Measurements from ENCODE around the gene REEP6. TPM values are rescaled to one million over a fixed set of nuclear protein-coding genes. Genes with fewer than 3 reads are reported as not detected.
"Not testable (repeated sequence)": the region's sequence is repeated elsewhere in the genome, so short reads cannot be mapped to it uniquely, and the experiment has no call there.

The REEP6 gene
- total RNA-seq, 1 experiment from 2014 or later = 5.2 TPM

DNA sequence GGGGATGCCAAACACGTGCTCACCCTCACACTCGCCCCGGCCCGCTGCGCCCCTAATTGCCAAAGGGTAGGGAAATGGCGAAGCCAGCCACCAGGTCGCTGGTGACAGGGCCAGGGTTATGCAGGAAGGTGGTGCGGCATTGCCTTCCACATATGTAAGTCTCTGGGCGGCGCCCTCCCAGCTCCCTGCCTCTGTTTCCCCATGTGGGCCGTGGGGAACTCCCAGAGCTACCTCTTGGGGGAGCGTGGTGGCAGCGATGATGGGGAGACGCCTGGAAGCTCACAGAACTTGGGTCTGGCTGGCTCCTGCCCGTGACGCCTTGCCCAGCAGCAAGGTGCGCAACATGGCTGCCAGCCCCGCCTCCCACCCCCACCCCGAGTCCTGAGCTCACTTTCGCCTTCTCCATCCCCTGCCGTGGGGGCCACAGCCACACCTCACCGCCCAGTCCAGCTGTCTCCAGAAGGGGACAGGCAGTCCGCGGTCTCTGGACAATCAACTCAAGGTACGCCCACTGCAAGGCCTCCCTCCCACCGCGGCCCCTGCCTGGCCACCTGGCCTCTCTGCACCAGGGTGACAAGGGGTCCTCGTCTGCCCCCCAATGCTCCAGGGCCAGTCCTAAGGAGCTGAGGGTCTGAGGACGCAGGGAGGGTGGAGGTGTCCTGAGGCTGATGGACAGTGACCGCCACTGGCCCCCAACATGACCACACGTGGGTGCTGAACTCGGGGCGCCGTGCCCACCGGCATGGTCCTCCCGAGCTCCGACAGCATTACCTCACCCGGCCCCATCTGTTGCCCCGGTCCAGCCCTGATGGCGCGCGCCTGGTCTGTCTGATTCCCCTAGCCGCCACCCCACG, 18.5 kb upstream of the REEP6 start:
- DNase-seq (ENCODE audit: low read depth) = no peak

DNA sequence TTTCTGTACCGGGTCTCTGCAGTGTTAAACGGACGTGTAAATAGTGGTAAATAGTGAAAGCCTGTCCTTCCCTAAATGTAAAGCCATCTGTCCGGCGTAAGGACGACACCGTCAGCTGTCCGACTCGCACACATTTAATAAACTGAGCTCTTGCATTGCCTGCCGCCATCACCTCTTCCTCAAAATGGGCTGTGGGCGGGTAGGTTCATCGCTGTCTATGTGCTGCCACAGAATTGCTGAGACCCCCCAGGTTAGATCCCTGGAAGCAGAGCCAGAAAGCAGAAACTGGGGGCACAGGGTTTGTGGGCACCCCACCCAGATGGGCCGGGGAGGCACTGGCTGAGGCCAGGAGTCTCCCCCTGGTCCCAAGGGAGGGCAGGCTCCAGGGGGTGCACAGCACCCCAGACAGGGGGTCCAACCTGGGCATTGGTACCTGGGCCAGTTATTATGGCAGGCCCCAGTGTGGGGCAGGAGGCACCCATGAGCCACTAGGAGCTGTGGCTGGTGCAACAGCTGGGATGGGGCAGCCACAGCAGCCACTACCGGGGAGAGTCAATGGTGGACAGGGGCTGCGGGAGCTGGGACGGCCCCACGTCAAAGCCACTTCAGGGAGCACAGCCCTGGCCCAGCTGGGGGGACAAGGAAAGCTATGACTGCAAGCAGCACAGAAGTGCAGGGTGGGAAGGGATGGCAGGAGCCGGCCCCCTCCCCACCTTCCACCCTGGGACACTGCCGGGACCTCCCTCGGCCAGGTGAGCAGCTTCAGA, 17.7 kb upstream of the REEP6 start:
- DNase-seq (ENCODE audit: low read depth) = no peak

DNA sequence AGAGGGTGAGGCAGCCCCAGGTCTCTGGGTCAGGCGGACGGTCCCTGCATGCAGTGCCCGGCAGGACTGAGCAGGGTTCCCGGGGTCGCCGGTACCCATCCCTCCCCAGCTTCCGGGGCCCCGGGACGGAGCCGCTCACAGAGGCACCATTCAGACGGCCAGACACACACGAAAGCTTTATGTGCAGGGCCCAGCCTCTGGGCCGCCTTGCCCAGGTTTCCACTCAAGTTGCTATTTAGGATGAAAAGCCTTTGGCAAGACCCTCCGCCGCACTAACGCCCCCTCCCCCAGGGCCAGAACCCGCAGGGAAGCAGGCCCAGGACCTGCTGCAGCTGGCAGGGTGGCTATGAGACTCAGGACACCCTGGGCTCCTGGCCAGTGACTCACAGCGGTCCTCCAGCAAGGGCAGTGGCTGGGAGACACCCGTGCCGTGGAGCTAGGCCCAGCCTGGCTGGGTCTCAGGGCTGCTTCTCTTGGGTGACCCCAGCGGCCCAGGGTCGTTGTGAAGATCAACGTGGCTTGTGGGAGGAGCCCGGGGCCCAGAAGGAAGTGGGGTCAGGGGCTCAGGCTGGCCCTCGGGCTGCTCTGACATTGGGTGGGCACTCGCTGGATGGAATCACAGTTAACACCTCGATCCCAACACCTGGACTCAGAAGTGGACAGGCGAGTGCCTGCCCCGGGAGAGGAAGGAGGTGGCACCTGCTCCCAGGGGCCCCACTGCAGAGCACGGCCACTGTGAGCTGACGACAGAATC, 16.8 kb upstream of the REEP6 start:
- peak; percentile 46 for DNase-seq (ENCODE audit: low read depth)

DNA sequence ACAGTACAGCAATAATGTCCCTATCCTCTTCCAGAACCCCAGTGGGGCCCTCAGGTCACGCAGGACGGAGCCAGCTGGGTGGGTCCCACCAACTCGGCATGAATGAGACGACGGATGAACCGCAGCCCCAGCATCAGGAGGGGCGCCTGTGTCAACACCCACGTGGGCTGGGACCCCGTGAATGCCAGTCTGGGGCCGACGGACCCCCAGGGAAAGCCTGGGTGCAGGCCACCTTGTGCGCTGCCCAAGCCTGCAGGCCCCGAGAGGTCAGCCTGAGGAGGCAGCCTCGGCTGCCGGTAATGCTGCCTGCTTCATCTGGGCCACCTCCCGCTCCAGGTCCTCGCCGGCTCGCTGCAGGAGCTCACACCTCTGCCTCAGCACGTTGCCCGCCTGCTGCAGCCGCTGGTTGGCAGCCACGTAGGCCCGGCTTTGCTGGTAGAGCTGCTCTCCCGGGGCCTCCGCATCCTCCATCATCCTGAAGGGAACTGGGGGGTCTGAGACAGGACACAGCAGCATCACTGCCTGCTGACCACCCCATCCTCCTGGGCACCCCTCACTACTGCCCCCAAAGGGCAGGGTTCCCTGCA, 16.1 kb upstream of the REEP6 start:
- DNase-seq (ENCODE audit: low read depth) = no peak

DNA sequence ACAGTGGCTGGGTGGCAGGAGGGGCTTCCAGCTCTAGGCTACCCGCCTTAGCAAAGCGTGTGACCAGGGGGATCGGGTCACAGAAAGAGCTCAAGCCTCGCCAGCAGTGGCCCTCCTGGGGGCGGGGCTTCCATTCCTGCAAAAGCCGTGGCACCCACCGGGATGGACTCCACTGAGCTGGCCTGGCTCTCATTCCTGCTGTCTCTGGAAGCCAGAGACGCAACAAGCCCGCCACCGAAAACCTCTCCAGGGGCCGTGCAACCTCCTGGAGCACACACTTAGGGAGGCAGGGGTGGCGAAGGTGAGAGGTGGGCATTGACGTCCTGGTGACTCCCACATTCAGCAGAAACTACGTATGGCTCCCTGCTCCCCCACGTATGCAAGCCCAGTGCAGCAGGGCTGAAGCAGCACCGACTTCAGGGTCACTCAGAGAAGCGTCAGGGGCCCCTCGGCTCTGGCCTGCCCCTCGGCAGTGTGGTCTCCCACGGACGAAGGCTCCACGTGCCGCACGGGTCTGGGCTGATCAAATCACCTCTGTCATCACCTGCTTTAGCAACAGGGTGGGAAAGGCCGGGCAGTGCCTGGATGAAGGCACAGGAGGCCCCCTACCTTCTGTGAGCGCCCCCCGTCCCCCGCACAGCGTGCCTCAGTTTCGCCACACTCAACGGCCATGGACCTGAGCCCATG, 15.1 kb upstream of the REEP6 start:
- DNase-seq (ENCODE audit: low read depth) = no peak

DNA sequence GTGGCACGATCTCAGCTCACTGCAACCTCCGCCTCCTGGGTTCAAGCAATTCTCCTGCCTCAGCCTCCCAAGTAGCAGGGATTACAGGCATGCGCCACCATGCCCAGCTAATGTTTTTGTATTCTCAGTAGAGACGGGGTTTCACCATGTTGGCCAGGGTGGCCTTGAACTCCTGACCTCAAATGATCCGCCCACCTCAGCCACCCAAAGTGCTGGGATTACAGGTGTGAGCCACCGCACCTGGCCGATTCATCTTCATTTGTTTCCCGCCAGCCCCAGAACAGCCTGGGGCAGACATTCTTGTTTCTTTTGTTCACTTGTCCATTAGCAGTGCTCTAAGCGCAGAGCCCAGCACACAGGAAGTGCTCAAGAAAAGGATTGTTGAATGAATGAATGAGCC, 13.9 kb upstream of the REEP6 start:
- not testable (repeated sequence) for DNase-seq (ENCODE audit: low read depth)

DNA sequence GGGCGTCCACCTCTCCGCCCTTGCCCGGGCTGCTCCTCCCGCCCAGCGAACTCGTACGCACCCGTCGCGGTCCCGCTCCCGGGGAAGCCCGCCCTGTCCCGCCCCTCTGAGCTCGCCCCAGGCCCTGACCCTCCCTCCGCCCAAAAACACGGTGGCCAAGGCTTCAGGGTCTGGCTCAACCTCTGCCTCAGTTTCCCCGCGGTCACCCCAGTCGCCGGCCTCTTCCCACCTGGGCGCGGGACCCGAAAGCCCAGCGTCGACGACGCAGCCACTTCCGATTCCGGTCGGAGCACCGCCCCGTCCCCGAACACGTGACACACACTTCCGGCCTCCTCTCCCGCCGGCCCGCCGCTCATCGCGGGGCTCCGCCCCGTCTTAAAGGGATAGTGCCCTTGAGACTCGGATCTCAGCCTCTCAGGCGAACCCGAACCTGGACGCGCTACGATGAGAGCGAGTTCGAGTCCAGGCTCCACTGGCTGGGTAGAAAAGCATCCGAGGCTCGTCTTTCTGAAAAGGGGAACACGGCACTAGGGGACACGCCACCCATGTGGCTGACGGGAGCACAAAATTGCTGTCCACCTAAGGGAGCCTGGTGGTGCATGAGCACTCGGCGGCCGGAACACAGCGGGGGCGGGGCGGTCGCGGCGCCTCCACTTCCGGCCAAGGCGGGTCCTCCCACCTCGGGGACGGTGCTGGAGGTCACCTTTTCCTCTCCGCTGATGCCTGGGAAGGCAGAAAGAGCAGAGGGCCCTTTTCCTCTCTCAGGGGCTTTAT, 11.9 kb upstream of the REEP6 start, which contains the start of gene C19orf25:
C19orf25 (minus strand) TSS at position 282 of the 774 bp plus-strand sequence. CDS start 312 bp downstream, outside the sequence.
- peak; percentile 95 for DNase-seq (ENCODE audit: low read depth)

DNA sequence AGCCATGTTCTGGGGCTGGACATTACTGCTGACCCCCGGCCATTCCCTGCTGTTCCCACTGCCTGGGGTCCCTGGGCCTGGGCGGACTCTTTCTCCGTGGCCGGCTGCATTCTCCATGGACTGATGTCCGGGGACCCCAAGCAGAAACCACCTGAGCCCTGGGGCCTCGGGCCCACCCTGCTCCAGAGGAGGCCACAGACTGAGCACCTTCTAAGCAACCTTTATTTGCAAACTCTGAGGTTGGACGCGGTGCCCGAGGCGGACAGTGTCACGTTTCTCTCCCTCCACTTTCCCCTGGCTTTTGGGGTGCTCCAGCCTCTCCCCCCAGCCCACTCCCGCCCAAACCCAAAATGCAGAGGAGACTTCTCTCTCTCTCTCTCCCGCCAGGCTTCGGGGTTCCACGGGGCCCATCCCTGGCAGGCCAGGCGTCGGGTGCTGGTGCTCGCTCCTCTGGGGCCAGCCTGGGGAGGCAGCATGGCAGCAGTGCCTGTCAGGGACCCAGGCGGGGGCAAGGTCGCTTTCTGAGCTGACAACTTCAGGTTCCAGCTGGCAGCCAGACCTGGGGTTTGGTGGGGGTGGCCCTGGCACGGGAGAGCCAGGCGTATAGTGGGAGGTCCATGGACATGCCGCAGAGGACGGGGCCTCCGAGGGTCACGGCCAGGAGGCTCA, 9.6 kb upstream of the REEP6 start:
- no peak for DNase-seq (ENCODE audit: low read depth)

DNA sequence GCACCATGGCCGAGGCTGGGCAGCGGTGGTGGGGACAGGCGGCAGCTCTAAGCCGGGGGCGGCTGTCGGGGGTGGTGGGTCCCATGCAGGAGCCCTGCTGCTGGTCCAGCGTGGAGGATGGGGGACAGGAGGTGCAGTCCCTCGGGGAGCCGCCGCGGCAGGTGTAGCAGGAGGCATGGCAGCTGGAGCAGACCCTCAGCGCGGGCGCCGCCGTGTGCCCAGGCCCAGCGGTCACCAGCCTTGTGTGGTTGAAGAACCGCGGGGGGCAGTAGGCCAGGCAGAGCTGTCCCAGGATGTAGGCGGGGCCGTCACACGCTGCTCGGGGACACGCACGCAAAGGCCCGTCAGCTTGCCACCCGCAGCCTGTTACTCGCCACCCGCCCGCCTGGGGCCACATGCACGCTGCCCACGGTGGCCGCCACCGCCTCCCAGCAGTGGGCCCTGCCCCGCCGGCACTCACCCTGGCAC, 9.1 kb upstream of the REEP6 start:
- no peak for DNase-seq (ENCODE audit: low read depth)

DNA sequence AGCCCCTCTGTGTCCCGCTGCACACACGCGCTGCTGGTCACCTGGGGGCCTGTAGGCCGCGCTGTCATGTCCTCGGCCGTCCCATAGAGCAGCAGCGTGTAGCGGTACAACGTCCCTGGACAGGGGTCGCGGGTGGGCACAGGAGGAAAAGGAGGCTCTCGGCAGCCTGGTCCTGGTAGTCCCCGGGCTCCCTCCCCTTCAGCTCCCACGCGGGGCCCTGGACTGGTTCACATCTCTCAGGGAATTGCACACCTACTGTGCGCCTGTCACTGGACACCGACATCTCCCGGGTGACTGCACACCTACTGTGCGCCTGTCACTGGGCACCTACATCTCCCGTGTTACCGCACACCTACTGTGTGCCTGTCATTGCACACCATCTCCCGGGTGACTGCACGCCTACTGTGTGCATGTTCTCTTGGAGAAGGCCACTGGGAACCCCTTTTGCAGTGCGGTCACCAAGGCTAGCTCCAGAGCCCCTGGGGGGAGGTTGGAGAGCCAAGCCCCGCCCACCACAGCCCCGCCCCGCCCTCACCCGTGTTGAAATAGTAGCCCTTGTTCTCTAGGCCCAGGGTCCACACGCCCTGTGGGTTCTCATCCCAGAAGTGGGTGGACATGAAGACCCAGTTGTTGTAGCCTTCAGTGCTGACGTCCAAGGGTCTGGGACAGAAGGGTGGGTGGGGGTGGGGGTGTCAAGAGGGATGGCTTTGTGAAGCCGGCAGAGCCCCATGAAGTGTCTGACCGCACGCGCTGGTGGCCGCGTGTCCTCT, 8.4 kb upstream of the REEP6 start:
- no peak for DNase-seq (ENCODE audit: low read depth)

DNA sequence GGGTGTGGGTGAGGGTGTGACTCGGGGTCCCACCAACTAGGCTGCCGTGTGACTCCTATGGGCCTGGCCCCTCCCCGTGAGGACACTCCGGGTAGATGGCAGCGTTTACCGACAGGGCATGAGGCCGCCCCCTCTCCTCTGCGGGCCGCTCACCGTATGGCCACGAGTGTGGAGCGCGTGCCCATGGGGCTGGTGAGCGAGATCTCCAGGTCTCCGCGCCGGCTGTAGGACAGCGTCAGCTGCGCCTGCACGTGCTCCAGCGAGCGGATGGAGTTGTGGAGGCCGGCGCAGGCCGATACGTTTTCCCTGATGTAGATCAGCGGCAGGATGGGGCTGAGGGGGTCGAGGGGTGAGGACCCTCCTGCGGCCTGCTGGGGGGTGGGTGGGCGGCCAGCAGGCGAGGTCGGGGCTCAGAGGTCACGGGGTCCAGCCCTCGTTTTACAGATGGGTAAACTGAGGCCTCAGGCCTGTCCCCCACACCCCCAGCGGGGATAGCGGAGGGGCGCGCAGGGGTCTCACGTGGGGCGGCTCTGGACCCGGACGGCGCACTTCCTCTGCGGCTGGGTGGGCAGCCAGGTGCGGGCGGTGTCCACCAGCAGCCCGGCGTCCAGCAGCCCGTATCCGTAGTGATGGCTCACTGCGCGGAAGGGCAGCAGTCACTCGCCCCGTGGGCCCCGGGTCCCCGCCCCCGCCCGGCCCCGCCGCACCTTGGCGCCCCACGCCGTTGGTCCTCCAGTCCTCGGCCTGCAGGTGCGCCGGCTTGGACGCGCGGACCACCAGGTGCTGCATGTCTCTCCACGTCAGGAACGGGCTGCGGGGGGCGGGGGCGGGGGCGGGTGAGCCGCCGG, 7.6 kb upstream of the REEP6 start:
- DNase-seq (ENCODE audit: low read depth) = no peak

DNA sequence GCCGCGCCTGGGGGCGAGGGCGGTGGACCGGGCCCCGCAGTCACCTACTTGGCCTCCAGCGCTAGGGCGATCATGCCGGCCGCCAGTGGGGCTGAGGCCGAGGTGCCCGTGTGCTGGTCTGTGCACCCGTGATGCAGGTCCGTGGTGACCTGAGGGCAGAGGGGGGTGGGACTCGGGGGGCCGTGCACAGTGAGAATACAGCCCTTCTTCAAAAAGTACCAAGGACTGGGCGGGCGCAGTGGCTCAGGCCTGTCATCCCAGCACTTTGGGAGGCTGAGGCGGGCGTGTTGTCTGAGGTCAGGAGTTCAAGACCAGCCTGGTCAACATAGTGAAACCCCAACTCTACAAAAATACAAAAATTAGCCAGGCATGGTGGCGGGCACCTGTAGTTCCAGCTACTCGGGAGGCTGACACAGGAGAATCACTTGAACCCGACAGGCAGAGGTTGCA, 7.0 kb upstream of the REEP6 start:
- DNase-seq (ENCODE audit: low read depth) = no peak

DNA sequence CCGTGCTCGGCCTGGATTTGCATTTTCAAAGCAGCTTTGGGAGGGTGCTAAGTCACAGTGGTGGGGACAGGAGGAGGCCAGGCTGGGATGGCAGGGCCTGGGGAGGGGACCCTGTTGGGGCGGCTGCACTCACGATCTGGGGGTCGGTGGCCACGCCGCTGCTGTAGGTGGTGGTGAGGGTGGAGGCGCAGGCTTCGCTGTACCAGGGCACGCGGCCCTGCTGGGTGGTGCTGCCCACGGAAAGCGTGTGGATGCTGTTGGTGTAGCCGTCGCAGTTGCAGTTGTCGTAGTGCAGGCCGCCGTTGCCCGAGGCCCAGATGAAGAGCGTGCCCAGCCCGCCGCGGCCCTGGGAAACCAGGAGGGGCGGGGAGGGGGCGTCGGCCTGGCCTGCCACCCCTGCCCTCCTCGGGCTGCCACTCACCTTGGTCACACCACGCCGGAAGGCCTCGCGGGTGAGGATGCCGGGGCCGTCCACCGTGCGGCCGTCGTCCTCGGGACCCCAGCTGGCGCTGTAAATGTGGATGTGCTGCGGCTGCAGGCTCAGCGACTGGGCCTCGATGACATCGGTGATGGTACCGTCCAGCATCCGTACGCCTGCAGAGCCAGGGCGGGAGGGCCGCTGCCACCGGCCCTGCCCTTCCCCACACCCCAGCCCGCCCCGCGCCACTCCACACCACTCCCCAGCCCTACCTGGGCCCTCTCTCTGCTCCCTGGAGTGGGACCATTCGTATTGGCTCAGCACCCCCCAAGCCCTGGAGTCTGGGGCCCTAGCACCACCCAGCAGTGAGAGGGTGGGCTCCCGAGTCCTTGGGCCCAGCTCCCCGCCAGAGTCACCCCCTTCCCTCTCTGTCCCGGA, 4.0 kb upstream of the REEP6 start:
- DNase-seq (ENCODE audit: low read depth) = no peak

DNA sequence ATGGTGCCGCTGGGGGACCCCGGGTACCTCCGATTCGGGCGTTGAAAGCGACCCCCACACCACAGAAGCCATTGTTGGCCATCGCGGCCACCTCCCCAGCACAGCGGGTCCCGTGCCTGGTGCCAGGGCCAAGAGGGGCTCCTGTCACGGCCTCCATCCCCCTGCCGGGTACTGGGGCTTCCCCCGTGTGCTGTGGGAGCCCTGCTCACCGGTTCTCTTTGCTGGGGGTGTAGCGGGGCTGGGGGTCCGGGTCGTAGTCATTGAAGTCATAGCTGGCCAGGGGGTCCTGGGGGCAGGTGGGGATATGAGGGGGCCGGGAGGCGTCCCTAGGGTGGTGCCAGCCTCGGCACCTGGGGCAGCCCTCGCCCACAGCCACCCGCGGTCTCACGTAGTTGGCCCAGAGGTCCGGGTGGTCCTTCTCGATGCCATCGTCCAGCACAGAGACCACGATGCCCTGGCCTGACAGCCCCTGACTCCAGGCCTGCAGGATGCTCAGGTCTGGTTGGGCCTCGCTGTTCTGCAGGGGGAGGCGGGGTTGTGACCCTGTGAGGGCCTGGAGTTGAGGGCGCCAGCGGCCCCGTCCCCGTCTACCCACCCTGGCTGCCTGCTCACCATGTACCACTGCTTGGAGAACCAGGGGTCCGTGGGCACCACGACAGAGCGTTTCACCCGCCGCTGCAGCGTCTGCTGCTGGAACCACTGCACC, 3.3 kb upstream of the REEP6 start:
- DNase-seq (ENCODE audit: low read depth) = no peak

DNA sequence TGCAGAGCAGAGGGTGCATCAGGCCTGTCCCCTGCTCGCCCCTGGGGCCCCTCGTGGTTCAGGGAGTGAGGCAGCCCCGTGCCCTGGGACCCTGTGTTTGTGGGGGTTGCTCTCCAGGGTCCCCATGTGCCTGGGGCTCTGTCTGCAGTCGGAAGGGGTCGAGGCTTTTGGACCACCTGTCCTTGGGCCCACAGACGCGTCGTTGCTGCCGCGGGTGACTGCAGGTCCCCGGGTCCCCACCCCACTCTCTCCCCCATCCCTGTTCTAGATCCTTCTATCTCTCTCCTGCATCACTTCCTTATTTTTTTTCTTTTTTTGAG, 2.7 kb upstream of the REEP6 start:
- DNase-seq (ENCODE audit: low read depth) = no peak
